Kidney epithelial cell (primary cell): ENCODE results near the gene LMX1A. TPM values are rescaled to one million over a fixed set of nuclear protein-coding genes. Genes with fewer than 3 reads are reported as not detected.

Experiments used
- DNase-seq: peaks from one replicate; pipeline ENCODE4 v3.0.0-alpha.2; 2010; ENCODE audit warnings: low read depth
- H3K27me3 ChIP-seq: 2 replicates; pipeline ENCODE4 v1.6.0; 2011; ENCODE audit warnings: low read length; ENCODE audit not compliant: control insufficient read depth, insufficient read depth
- H3K36me3 ChIP-seq: 2 replicates; pipeline ENCODE4 v1.5.1; 2011; ENCODE audit warnings: low read length; ENCODE audit not compliant: control insufficient read depth, insufficient read depth
- H3K4me3 ChIP-seq: 2 replicates; pipeline ENCODE4 v1.5.1; 2011; ENCODE audit warnings: low read depth, mild to moderate bottlenecking, control low read depth, low read length
- total RNA-seq: library from RNA; depleted of rRNA; stranded (reverse); fragments of >200 nt; gene quantifications from 2 replicates; pipeline ENCODE4 v1.2.3, GENCODE V29; 2015
- TF ChIP-seq, protein P1 (sequence below): IDR thresholded peaks from 2 replicates; pipeline ENCODE4 v1.5.1; 2011; ENCODE audit warnings: mild to moderate bottlenecking, moderate library complexity, low read length, control low read depth, inconsistent platforms; ENCODE audit not compliant: insufficient read depth, poor library complexity, severe bottlenecking

LMX1A gene
- total RNA-seq, 1 donor from 2014 or later: not detected

DNA sequence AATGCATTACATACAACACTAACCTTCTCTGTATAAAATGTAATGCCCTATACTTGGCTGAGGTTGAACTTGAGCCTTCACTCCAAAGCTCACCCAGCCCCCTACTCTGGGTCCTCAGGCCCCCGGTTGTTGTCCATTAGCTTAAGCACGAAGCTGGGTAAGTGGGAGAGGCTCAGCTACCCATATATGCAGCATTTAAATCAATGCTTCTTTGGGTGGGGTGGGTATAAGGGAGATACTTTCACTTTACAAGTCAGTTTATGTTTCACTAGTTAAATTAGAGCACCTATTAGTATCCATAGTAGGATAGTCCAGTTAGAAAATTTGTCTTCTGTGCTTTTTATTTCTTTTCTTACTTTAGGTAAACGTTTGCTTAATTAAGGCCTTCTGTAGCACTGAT, 151.4 kb downstream of the LMX1A start:
- no peak for DNase-seq
- no peak overlapping the region for H3K4me3 ChIP-seq
- TF ChIP-seq, protein P1, sequence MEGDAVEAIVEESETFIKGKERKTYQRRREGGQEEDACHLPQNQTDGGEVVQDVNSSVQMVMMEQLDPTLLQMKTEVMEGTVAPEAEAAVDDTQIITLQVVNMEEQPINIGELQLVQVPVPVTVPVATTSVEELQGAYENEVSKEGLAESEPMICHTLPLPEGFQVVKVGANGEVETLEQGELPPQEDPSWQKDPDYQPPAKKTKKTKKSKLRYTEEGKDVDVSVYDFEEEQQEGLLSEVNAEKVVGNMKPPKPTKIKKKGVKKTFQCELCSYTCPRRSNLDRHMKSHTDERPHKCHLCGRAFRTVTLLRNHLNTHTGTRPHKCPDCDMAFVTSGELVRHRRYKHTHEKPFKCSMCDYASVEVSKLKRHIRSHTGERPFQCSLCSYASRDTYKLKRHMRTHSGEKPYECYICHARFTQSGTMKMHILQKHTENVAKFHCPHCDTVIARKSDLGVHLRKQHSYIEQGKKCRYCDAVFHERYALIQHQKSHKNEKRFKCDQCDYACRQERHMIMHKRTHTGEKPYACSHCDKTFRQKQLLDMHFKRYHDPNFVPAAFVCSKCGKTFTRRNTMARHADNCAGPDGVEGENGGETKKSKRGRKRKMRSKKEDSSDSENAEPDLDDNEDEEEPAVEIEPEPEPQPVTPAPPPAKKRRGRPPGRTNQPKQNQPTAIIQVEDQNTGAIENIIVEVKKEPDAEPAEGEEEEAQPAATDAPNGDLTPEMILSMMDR: no peak
- no peaks in the 10 kb centered on the region for H3K27me3 ChIP-seq
- H3K36me3 ChIP-seq: no peaks in the 10 kb centered on the region

DNA sequence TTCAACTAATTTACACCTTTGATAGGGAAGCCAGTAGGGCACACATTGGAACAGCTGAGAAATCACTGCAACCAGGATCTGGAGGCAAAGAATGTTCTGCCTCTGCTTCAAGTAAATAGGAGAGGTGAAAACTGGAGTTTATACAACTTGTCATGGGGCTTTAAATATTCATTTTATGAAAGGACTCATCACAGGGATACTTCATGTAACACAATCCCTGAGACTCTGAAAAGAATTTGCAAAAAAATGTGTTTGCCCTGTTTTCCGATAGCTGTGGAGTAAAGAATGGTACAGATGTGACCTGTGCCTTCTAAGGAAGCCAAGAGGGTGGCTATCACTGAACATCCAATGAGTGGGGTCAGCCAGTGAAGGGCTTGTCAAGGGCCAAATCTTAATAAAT, 152.0 kb downstream of the LMX1A start:
- no peaks in the 10 kb centered on the region for H3K27me3 ChIP-seq
- no peak overlapping the region for H3K4me3 ChIP-seq
- no peak for DNase-seq
- no peaks in the 10 kb centered on the region for H3K36me3 ChIP-seq
- TF ChIP-seq, protein P1: no peak

DNA sequence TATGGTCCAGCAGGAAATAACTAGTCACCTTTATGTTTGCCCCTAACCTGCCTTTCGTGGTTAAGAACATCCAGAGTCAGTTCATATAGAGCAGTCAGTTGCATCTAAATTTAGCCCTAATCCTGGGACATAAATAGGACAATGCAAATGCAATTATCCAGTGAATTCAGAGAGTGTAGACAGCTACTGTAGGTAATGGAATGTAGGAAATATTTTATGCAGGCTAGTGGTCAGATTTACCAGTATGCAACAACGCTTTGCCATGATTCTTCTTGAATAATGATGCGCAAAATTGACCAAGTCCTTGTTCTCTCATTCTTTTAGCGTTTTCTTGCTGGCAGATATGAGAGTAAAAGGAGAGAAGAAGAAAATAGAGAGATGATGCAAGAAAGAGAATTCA, 165.4 kb downstream of the LMX1A start:
- Histone ChIP-seq H3K36me3 (no peaks in the 10 kb centered on the region), H3K27me3 (no peaks in the 10 kb centered on the region), H3K4me3 (no peak overlapping the region)
- TF ChIP-seq, protein P1: no peak
- no peak for DNase-seq

DNA sequence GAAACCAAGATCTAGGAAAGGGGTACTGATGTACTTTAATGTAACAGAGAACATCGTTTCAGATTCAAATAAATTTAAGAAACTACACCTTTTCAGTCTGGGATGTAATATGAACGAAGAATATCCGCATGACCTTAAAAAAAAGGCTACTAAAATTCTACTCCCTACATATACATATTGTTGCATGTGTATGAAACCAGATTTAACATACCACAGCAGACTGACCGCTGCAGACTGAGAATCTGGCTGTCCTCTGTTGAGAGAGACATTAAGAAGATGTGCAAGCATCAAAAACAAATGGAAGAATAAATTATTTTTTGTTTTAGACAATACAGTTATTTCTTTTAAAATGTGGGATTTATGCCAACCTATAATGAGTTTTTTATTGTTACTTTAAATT, 166.6 kb downstream of the LMX1A start:
- H3K27me3 ChIP-seq: no peaks in the 10 kb centered on the region
- TF ChIP-seq, protein P1: no peak
- H3K36me3 ChIP-seq: no peaks in the 10 kb centered on the region
- no peak overlapping the region for H3K4me3 ChIP-seq
- DNase-seq: no peak

DNA sequence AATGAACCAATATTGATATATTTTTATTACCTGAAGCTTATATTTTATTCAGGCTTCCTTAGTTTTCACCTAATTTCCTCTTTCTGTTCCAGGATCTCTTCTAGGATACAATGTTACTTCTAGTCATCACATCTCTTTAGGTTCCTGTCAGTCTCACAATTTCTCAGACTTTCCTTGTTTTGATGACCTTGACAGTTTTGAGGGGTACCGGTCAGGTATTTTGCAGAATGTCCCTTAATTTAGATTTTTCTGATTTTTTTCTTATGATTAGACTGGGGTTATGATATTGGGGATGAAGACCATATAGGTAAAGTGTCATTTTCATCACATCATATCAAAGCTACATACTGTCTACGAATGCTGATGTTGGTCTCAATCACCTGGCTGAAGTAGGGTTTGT, 167.5 kb downstream of the LMX1A start:
- H3K36me3 ChIP-seq: no peaks in the 10 kb centered on the region
- H3K4me3 ChIP-seq: no peak overlapping the region
- no peaks in the 10 kb centered on the region for H3K27me3 ChIP-seq
- DNase-seq: no peak
- TF ChIP-seq, protein P1: no peak
